Measurements from ENCODE around the gene SLC16A8. TPM values are rescaled to one million over a fixed set of nuclear protein-coding genes. Genes with fewer than 3 reads are reported as not detected.
"Not testable (repeated sequence)": the region's sequence is repeated elsewhere in the genome, so short reads cannot be mapped to it uniquely, and the experiment has no call there.

SLC16A8 gene
- polyA plus RNA-seq, 1 donor: 1.6 TPM

- DNase-seq: no peak
Measured at GRCh38 chr22:38049812-38050619, 34.0 kb downstream of the SLC16A8 start.

GRCh38 chr22:38046070-38046748, 37.8 kb downstream of the SLC16A8 start:
- no peak for DNase-seq

- no peak for DNase-seq
Measured at GRCh38 chr22:38043151-38044039, 40.6 kb downstream of the SLC16A8 start.

GRCh38 chr22:38042488-38042790, 41.5 kb downstream of the SLC16A8 start:
- DNase-seq: no peak

GRCh38 chr22:38041760-38042487, 42.1 kb downstream of the SLC16A8 start:
- DNase-seq: no peak

- no peak for DNase-seq
Measured at GRCh38 chr22:38040953-38041759, 42.8 kb downstream of the SLC16A8 start.

- no peak for DNase-seq
Measured at GRCh38 chr22:38038890-38039812, 44.8 kb downstream of the SLC16A8 start.

- DNase-seq: no peak
Measured at GRCh38 chr22:38038426-38038825, 45.6 kb downstream of the SLC16A8 start.

- not testable (repeated sequence) for DNase-seq
Measured at GRCh38 chr22:38037367-38038150, 46.4 kb downstream of the SLC16A8 start.

GRCh38 chr22:38036392-38037062, 47.5 kb downstream of the SLC16A8 start:
- no peak for DNase-seq

GRCh38 chr22:38035530-38035885, 48.5 kb downstream of the SLC16A8 start:
- DNase-seq: no peak

GRCh38 chr22:38034884-38035529, 49.0 kb downstream of the SLC16A8 start:
- DNase-seq: no peak

GRCh38 chr22:38034278-38034882, 49.6 kb downstream of the SLC16A8 start:
- no peak for DNase-seq

- no peak for DNase-seq
Measured at GRCh38 chr22:38033522-38034277, 50.3 kb downstream of the SLC16A8 start.

GRCh38 chr22:38032681-38033521, 51.1 kb downstream of the SLC16A8 start:
- DNase-seq: no peak

GRCh38 chr22:38031491-38031890, 52.5 kb downstream of the SLC16A8 start:
- DNase-seq: no peak
